HCT116 (cell line): Measurements from ENCODE around the gene LDAF1. TPM values are rescaled to one million over a fixed set of nuclear protein-coding genes. Genes with fewer than 3 reads are reported as not detected.

Experiments used
- ATAC-seq: fragments of 200-7000 bp; cut with Tn5 transposase; 2 replicates; pipeline ENCODE4 v1.9.1; 2020; ENCODE audit warnings: mild to moderate bottlenecking, moderate library complexity
- BruUV-seq: library from RNA; stranded (reverse); fragments of 400-500 nt; replicated peaks from 2 replicates; lab custom pipeline; 2021; lab: Mats Ljungman, UMichigan
- CTCF ChIA-PET: fragments of 300-600 bp; sonication (Branson Sonifier 250); formaldehyde crosslinking; loops from one replicate; lab custom pipeline; 2021; ENCODE audit warnings: antibody characterized with exemption; lab: Charles Lee
- POLR2A ChIA-PET: fragments of 300-600, 350-600 bp; sonication (Branson Sonifier 250); formaldehyde crosslinking; loops from one replicate; lab custom pipeline; 2021; ENCODE audit warnings: antibody characterized with exemption; lab: Charles Lee
- RAD21 ChIA-PET, 2 experiments: fragments of 300-600 bp; sonication (Branson Sonifier 250); formaldehyde crosslinking; loops; one replicate each; lab custom pipeline; 2023; ENCODE audit warnings: low total read pairs in 2 of 2; ENCODE audit not compliant: uncharacterized antibody in 2 of 2, unreplicated experiment in 2 of 2, low non-redundant PET in 1 of 2; lab: Charles Lee
- DNase-seq: peaks from one replicate; pipeline ENCODE4 v3.0.0-alpha.2; 2010; ENCODE audit warnings: low read depth, low spot score
- H2AFZ ChIP-seq: fragments of 200-600 bp; shearing (Covaris generic), sonication (generic); 2 replicates; pipeline ENCODE4 v1.6.1; 2017; ENCODE audit warnings: low read depth, mixed run types, mixed read lengths, antibody characterized with exemption, low read length; ENCODE audit not compliant: poor library complexity, severe bottlenecking
- H3K27ac ChIP-seq: 2 replicates; pipeline ENCODE4 v1.5.1; 2012; ENCODE audit warnings: low read depth, low read length
- H3K27me3 ChIP-seq: fragments of 200-600 bp; sonication (generic); 2 replicates; pipeline ENCODE4 v1.6.1; 2016; ENCODE audit warnings: mixed run types, low read length, mixed read lengths; ENCODE audit not compliant: insufficient read depth
- H3K36me3 ChIP-seq, 2 experiments: fragments of 200-500 bp in 1 of 2; fragments of 200-600 bp in 1 of 2; sonication (Bioruptor generic) in 1 of 2; sonication (generic) in 1 of 2; 2 replicates each; pipeline versions ENCODE4 v1.5.1 to v1.6.1; 2014 to 2016; ENCODE audit warnings: low read length in 2 of 2, inconsistent platforms in 1 of 2, mixed read lengths in 1 of 2, mixed run types in 1 of 2; ENCODE audit not compliant: insufficient read depth in 2 of 2, control insufficient read depth in 1 of 2
- H3K4me1 ChIP-seq, 2 experiments: fragments of 200-600 bp in 1 of 2; sonication (generic) in 1 of 2; 2 replicates each; pipeline versions ENCODE4 v1.5.1 to v1.6.1; 2012 to 2017; ENCODE audit warnings: low read length in 2 of 2, inconsistent platforms in 1 of 2, mild to moderate bottlenecking in 1 of 2, mixed read lengths in 1 of 2, mixed run types in 1 of 2, moderate library complexity in 1 of 2; ENCODE audit not compliant: insufficient read depth in 2 of 2, control insufficient read depth in 1 of 2
- H3K4me2 ChIP-seq: fragments of 200-600 bp; sonication (generic); 2 replicates; pipeline ENCODE4 v1.6.1; 2017; ENCODE audit warnings: mixed run types, low read length, mixed read lengths
- H3K4me3 ChIP-seq, 2 experiments: fragments of 200-600 bp in 1 of 2; sonication (generic) in 1 of 2; replicated peaks in 1 of 2; 2 replicates each; pipeline ENCODE4 v1.5.1; 2011 to 2016; ENCODE audit warnings: low read length in 2 of 2, control low read depth in 1 of 2, low read depth in 1 of 2, mild to moderate bottlenecking in 1 of 2, mixed read lengths in 1 of 2, mixed run types in 1 of 2
- H3K79me2 ChIP-seq: fragments of 200-600 bp; sonication (generic); 2 replicates; pipeline ENCODE4 v1.6.1; 2017; ENCODE audit warnings: mild to moderate bottlenecking, mixed run types, low read length, moderate library complexity, mixed read lengths; ENCODE audit not compliant: insufficient read depth
- H3K9ac ChIP-seq: fragments of 200-600 bp; sonication (generic); 2 replicates; pipeline ENCODE4 v1.6.1; 2016; ENCODE audit warnings: low read length, mixed read lengths
- H3K9me2 ChIP-seq: fragments of 200-600 bp; sonication (generic), shearing (Covaris generic); 2 replicates; pipeline ENCODE4 v1.6.1; 2017; ENCODE audit warnings: mixed run types, mild to moderate bottlenecking, moderate library complexity; ENCODE audit not compliant: insufficient read depth
- H3K9me3 ChIP-seq, 2 experiments: fragments of 200-500 bp in 1 of 2; fragments of 200-600 bp in 1 of 2; sonication (Bioruptor generic) in 1 of 2; sonication (generic) in 1 of 2; 2 replicates each; pipeline ENCODE4 v1.6.1; 2014 to 2017; ENCODE audit warnings: low read length in 2 of 2, mixed read lengths in 2 of 2, inconsistent platforms in 1 of 2, low read depth in 1 of 2, mild to moderate bottlenecking in 1 of 2, mixed run types in 1 of 2, moderate library complexity in 1 of 2; ENCODE audit not compliant: control insufficient read depth in 1 of 2, insufficient read depth in 1 of 2
- H4K20me1 ChIP-seq: fragments of 200-600 bp; sonication (generic), shearing (Covaris generic); 2 replicates; pipeline ENCODE4 v1.6.1; 2017; ENCODE audit warnings: mixed run types, mild to moderate bottlenecking, moderate library complexity; ENCODE audit not compliant: insufficient read depth
- ATF3 ChIP-seq: IDR thresholded peaks from 2 replicates; pipeline ENCODE4 v1.6.1; 2012
- CBX3 ChIP-seq: IDR thresholded peaks from 2 replicates; pipeline ENCODE4 v1.6.1; 2012; ENCODE audit warnings: low read depth
- CEBPB ChIP-seq: IDR thresholded peaks from 2 replicates; pipeline ENCODE4 v1.6.1; 2012; ENCODE audit warnings: low read depth
- CTCF ChIP-seq, 3 experiments: fragments of 200-600 bp in 1 of 3; sonication (generic) in 1 of 3; IDR thresholded peaks in 2 of 3; conservative IDR thresholded peaks in 1 of 3; 2 replicates each; pipeline ENCODE4 v1.5.1; 2012 to 2017; ENCODE audit warnings: low read depth in 2 of 3, low read length in 2 of 3, antibody characterized with exemption in 1 of 3, borderline replicate concordance in 1 of 3, control low read depth in 1 of 3, mild to moderate bottlenecking in 1 of 3, mixed read lengths in 1 of 3, mixed run types in 1 of 3, moderate library complexity in 1 of 3; ENCODE audit not compliant: insufficient read depth in 1 of 3
- EGR1 ChIP-seq: IDR thresholded peaks from 2 replicates; pipeline ENCODE4 v1.6.1; 2012; ENCODE audit warnings: low read depth
- ELF1 ChIP-seq: IDR thresholded peaks from 2 replicates; pipeline ENCODE4 v1.6.1; 2012; ENCODE audit warnings: low read depth, borderline replicate concordance
- EZH2 ChIP-seq: fragments of 200-600 bp; sonication (generic); IDR thresholded peaks from 2 replicates; pipeline ENCODE4 v1.6.1; 2017; ENCODE audit warnings: antibody characterized with exemption, mixed run types
- JUND ChIP-seq: IDR thresholded peaks from 2 replicates; pipeline ENCODE4 v1.6.1; 2012
- MAX ChIP-seq: IDR thresholded peaks from 2 replicates; pipeline ENCODE4 v1.6.1; 2012
- POLR2A ChIP-seq: IDR thresholded peaks from 2 replicates; pipeline ENCODE4 v1.7.0; 2011; ENCODE audit warnings: borderline replicate concordance; ENCODE audit not compliant: insufficient read depth, insufficient read length; ENCODE audit errors: extremely low read depth
- POLR2AphosphoS5 ChIP-seq: IDR thresholded peaks from 2 replicates; pipeline ENCODE4 v1.6.1; 2011; ENCODE audit warnings: mild to moderate bottlenecking, low read depth, low read length, moderate library complexity
- REST ChIP-seq: IDR thresholded peaks from 2 replicates; pipeline ENCODE4 v1.6.1; 2012; ENCODE audit warnings: low read depth
- SIN3A ChIP-seq: IDR thresholded peaks from 2 replicates; pipeline ENCODE4 v1.6.1; 2012; ENCODE audit warnings: low read depth
- TCF7L2 ChIP-seq: IDR thresholded peaks from 2 replicates; pipeline ENCODE4 v1.7.0; 2011; ENCODE audit warnings: borderline replicate concordance, inconsistent platforms; ENCODE audit not compliant: insufficient read depth, insufficient read length; ENCODE audit errors: extremely low read depth
- YY1 ChIP-seq: IDR thresholded peaks from 2 replicates; pipeline ENCODE4 v1.6.1; 2011; ENCODE audit warnings: low read length, low read depth, moderate library complexity, mild to moderate bottlenecking; ENCODE audit not compliant: insufficient replicate concordance; ENCODE audit errors: extremely low read depth
- ZBTB33 ChIP-seq: IDR thresholded peaks from 2 replicates; pipeline ENCODE4 v1.6.1; 2011; ENCODE audit warnings: mild to moderate bottlenecking, low read length, moderate library complexity; ENCODE audit not compliant: insufficient replicate concordance; ENCODE audit errors: extremely low read depth
- ZFX ChIP-seq: fragments of 450-650 bp; IDR thresholded peaks from 2 replicates; pipeline ENCODE4 v1.6.1; 2017
- ZNF274 ChIP-seq: fragments of 200-500 bp; sonication (Bioruptor generic); IDR thresholded peaks from 2 replicates; pipeline ENCODE4 v1.6.1; 2014; ENCODE audit warnings: mild to moderate bottlenecking, low read depth, low read length, inconsistent platforms
- intact Hi-C: fragments of 100-400 bp; cut with micrococcal nuclease; formaldehyde crosslinking; loops from 2 replicates; pipeline ENCODE4 v1.10.0; 2022
- total RNA-seq: library from RNA; stranded (reverse); gene quantifications from one replicate; pipeline ENCODE4 v1.2.1, GENCODE V29; 2021; ENCODE audit not compliant: unreplicated experiment

LDAF1 gene
- total RNA-seq, 1 experiment from 2014 or later = 30.0 TPM

- ChIA-PET CTCF (interaction anchor here (0.6 to 4.9 kb wide), 16 partner anchors 8 to 1526 kb away, joined by 3 to 60 read pairs (median 4); no protein-coding TSS in a partner anchor), POLR2A (interaction anchor here (0.6 to 1.3 kb wide), 3 partner anchors 31 to 474 kb away, joined by 3 to 6 read pairs (median 5); no protein-coding TSS in a partner anchor), RAD21 (interaction anchor here (0.5 to 1.4 kb wide), 4 partner anchors 13 to 144 kb away, joined by 3 to 10 read pairs (median 6); no protein-coding TSS in a partner anchor)
- Histone ChIP-seq H3K9ac (no peak overlapping the region), H3K9me2 (no peaks in the 10 kb centered on the region), H4K20me1 (no peaks in the 10 kb centered on the region), H3K4me3 (no peak overlapping the region), H3K79me2 (peaks cover 10% of the 10 kb centered on the region; the same call in 1 of the 2 replicates), H3K27ac (no peak overlapping the region), H3K36me3 (peaks cover 5 to 8% of the 10 kb centered on the region in 2 experiments; a peak in 3 of 4 replicates), H3K4me2 (peak overlapping the region; percentile 31; the same call in 1 of the 2 replicates), H3K9me3 (no peaks in the 10 kb centered on the region), H3K4me1 (peaks cover 15 to 27% of the 10 kb centered on the region in 2 experiments), H2AFZ (no peak overlapping the region), H3K27me3 (no peaks in the 10 kb centered on the region)
- peak; percentile 78 for DNase-seq
- peak; percentile 54 for ATAC-seq
- intact Hi-C loops = loop anchor here (1.0 to 5.0 kb wide), 5 partner anchors 143 to 1515 kb away; no protein-coding TSS in a partner anchor
- BruUV-seq = no TSS peak
- no peak for TF ChIP-seq CEBPB
- TF ChIP-seq SIN3A = no peak
- no peak for TF ChIP-seq JUND
- TF ChIP-seq YY1 = peak; percentile 51
- TF ChIP-seq CTCF (IDR thresholded peaks at IDR 0.05 in 2 of 3, conservative IDR thresholded peaks at IDR 0.05 in 1 of 3; ENCODE audit: borderline replicate concordance in 1 of 3, insufficient read depth in 1 of 3, low read depth in 2 of 3, low read length in 2 of 3) = peak; percentile 67 to 74 (median 72)
- TF ChIP-seq TCF7L2 = no peak
- TF ChIP-seq ATF3 = no peak
- no peak for TF ChIP-seq ELF1
- TF ChIP-seq ZBTB33 = no peak
- no peak for TF ChIP-seq EZH2
- TF ChIP-seq POLR2A = no peak
- no peak for TF ChIP-seq ZNF274
- TF ChIP-seq EGR1 = no peak
- no peak for TF ChIP-seq ZFX
- no peak for TF ChIP-seq REST
- peak; percentile 26; the same call in 1 of the 2 replicates for TF ChIP-seq CBX3
- no peak for TF ChIP-seq POLR2AphosphoS5
- TF ChIP-seq MAX = no peak
These were observed 1.6 kb upstream of the LDAF1 start for GRCh38 chr16:21156767-21157467.
